Activated CD8-positive, alpha-beta T cell treated with anti-CD3 and anti-CD28 coated beads for 36 hours (primary cell): ENCODE results near the gene GJA4. TPM values are rescaled to one million over a fixed set of nuclear protein-coding genes. Genes with fewer than 3 reads are reported as not detected.

ENCODE experiments used
- ATAC-seq: fragments of 200-7000 bp; cut with Tn5 transposase; one replicate; pipeline ENCODE4 v1.10.0; 2021; ENCODE audit warnings: mild to moderate bottlenecking, moderate library complexity
- CTCF ChIA-PET: fragments of 350-600 bp; sonication (Branson Sonifier 250); formaldehyde crosslinking; loops from one replicate; lab custom pipeline; 2021; ENCODE audit warnings: antibody characterized with exemption; lab: Charles Lee
- POLR2A ChIA-PET: fragments of 350-600 bp; sonication (Branson Sonifier 250); formaldehyde crosslinking; loops from one replicate; lab custom pipeline; 2021; ENCODE audit warnings: antibody characterized with exemption; lab: Charles Lee
- DNase-seq: peaks from one replicate; pipeline ENCODE4 v3.0.0-alpha.2; 2020
- H3K27ac Mint-ChIP-seq: one replicate; pipeline ENCODE4 v1.8.0; 2021; ENCODE audit warnings: mild to moderate bottlenecking, mixed read lengths
- H3K27me3 Mint-ChIP-seq: one replicate; pipeline ENCODE4 v1.8.0; 2021; ENCODE audit warnings: mixed read lengths
- H3K36me3 Mint-ChIP-seq: one replicate; pipeline ENCODE4 v1.8.0; 2021; ENCODE audit warnings: low read depth, mixed read lengths
- H3K4me1 Mint-ChIP-seq: one replicate; pipeline ENCODE4 v1.8.0; 2021; ENCODE audit warnings: low read depth, mixed read lengths
- H3K4me3 Mint-ChIP-seq: one replicate; pipeline ENCODE4 v1.8.0; 2021; ENCODE audit warnings: mild to moderate bottlenecking, moderate library complexity, mixed read lengths
- H3K9me3 Mint-ChIP-seq: one replicate; pipeline ENCODE4 v1.8.0; 2021; ENCODE audit warnings: mixed read lengths
- intact Hi-C: fragments of 100-400 bp; cut with micrococcal nuclease; formaldehyde crosslinking; loops from one replicate; pipeline ENCODE4 v1.10.0; 2022
- total RNA-seq, 2 experiments: library from RNA; stranded (reverse); gene quantifications; one replicate each; pipeline ENCODE4 v1.2.3, GENCODE V29; 2021
- TF ChIP-seq, protein P1 (sequence below): fragments of 200-600 bp; IDR thresholded peaks from one replicate; pipeline ENCODE4 v1.8.0; 2022; ENCODE audit warnings: antibody characterized with exemption, mild to moderate bottlenecking

GJA4 gene
- total RNA-seq, 2 experiments from 2014 or later: not detected

GRCh38 chr1:34774957-34775356 is 17.8 kb upstream of the GJA4 start:
- Mint-ChIP-seq H3K27ac (no peak overlapping the region), H3K4me3 (no peak overlapping the region), H3K9me3 (no peaks in the 10 kb centered on the region), H3K36me3 (no peaks in the 10 kb centered on the region), H3K4me1 (no peaks in the 10 kb centered on the region), H3K27me3 (peaks cover 15% of the 10 kb centered on the region)
- TF ChIP-seq, protein P1, sequence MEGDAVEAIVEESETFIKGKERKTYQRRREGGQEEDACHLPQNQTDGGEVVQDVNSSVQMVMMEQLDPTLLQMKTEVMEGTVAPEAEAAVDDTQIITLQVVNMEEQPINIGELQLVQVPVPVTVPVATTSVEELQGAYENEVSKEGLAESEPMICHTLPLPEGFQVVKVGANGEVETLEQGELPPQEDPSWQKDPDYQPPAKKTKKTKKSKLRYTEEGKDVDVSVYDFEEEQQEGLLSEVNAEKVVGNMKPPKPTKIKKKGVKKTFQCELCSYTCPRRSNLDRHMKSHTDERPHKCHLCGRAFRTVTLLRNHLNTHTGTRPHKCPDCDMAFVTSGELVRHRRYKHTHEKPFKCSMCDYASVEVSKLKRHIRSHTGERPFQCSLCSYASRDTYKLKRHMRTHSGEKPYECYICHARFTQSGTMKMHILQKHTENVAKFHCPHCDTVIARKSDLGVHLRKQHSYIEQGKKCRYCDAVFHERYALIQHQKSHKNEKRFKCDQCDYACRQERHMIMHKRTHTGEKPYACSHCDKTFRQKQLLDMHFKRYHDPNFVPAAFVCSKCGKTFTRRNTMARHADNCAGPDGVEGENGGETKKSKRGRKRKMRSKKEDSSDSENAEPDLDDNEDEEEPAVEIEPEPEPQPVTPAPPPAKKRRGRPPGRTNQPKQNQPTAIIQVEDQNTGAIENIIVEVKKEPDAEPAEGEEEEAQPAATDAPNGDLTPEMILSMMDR: no peak
- POLR2A ChIA-PET: no interaction called here
- DNase-seq (no peak), ATAC-seq (no peak)
- CTCF ChIA-PET: no interaction called here
- intact Hi-C loops: no loop called here

- Mint-ChIP-seq H3K27ac (no peak overlapping the region), H3K4me3 (no peak overlapping the region), H3K9me3 (no peaks in the 10 kb centered on the region), H3K36me3 (no peaks in the 10 kb centered on the region), H3K27me3 (peaks cover 22% of the 10 kb centered on the region), H3K4me1 (peaks cover 1% of the 10 kb centered on the region)
- ChIA-PET POLR2A (no interaction called here), CTCF (no interaction called here)
- ATAC-seq (no peak), DNase-seq (no peak)
- intact Hi-C loops: no loop called here
- TF ChIP-seq, protein P1: no peak
Measured at GRCh38 chr1:34776911-34777310, 15.9 kb upstream of the GJA4 start.

- no peak overlapping the region for H3K27ac Mint-ChIP-seq
- intact Hi-C loops: no loop called here
- H3K9me3 Mint-ChIP-seq: no peaks in the 10 kb centered on the region
- DNase-seq (no peak), ATAC-seq (no peak)
- peaks cover 26% of the 10 kb centered on the region for H3K27me3 Mint-ChIP-seq
- H3K4me3 Mint-ChIP-seq: no peak overlapping the region
- no peaks in the 10 kb centered on the region for H3K36me3 Mint-ChIP-seq
- ChIA-PET POLR2A (no interaction called here), CTCF (interaction anchor here (2.6 kb wide), 1 partner anchor 75 kb away, joined by 11 read pairs; no protein-coding TSS in a partner anchor)
- TF ChIP-seq, protein P1: no peak
- peaks cover 2% of the 10 kb centered on the region for H3K4me1 Mint-ChIP-seq
Measured at GRCh38 chr1:34777519-34778321, 15.1 kb upstream of the GJA4 start.

DNA sequence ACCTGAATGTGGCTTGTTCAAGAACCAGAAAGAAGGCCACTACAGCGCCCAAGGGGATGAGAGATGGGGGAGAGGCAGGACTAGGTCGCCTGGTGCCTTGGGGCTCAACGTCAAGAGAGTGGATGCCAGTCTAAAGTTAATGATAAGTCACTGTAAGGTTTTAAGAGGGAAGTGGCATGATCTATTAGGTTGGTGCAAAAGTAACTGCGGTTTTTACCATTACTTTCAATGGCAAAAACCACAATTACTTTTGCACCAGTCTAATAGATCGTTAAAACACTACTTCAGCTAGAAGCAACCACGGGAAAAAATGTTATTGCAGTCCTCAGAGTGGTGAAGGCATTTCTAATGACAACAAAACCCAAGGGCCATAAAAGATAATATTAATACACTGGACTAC is 14.4 kb upstream of the GJA4 start:
- no peak overlapping the region for H3K4me3 Mint-ChIP-seq
- intact Hi-C loops: no loop called here
- ATAC-seq: no peak
- TF ChIP-seq, protein P1: no peak
- no peak for DNase-seq
- H3K27me3 Mint-ChIP-seq: peaks cover 30% of the 10 kb centered on the region
- ChIA-PET POLR2A (no interaction called here), CTCF (interaction anchor here (2.6 kb wide), 1 partner anchor 74 kb away, joined by 11 read pairs; no protein-coding TSS in a partner anchor)
- peaks cover 2% of the 10 kb centered on the region for H3K4me1 Mint-ChIP-seq
- H3K36me3 Mint-ChIP-seq: no peaks in the 10 kb centered on the region
- H3K9me3 Mint-ChIP-seq: no peaks in the 10 kb centered on the region
- no peak overlapping the region for H3K27ac Mint-ChIP-seq

DNA sequence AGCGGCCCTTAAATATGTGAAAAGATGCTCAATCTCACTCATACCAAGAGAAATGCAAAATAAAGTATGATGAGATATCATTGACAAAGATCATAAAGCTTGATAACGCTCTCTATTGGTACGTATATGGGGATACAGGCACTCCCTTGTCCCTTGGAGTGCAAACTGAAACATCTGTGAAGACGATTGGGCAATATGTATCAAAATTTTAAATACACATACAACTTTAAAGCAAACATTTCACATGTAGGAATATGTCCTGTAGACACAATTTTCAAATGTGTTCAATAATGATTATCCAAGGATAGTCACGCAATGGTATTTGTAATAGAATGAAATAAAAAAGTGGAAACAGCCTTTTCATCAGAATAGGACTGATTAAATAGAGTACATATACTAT is 13.8 kb upstream of the GJA4 start:
- peaks cover 2% of the 10 kb centered on the region for H3K4me1 Mint-ChIP-seq
- DNase-seq (no peak), ATAC-seq (no peak)
- H3K9me3 Mint-ChIP-seq: no peaks in the 10 kb centered on the region
- TF ChIP-seq, protein P1: no peak
- ChIA-PET POLR2A (no interaction called here), CTCF (interaction anchor here (2.6 kb wide), 1 partner anchor 74 kb away, joined by 11 read pairs; no protein-coding TSS in a partner anchor)
- H3K36me3 Mint-ChIP-seq: no peaks in the 10 kb centered on the region
- peaks cover 32% of the 10 kb centered on the region for H3K27me3 Mint-ChIP-seq
- H3K4me3 Mint-ChIP-seq: no peak overlapping the region
- H3K27ac Mint-ChIP-seq: no peak overlapping the region
- intact Hi-C loops: no loop called here
